ENCODE data around the gene ZCCHC3.

ZCCHC3 gene

GRCh38 chr20:278607-279571 lies 18.5 kb upstream of the ZCCHC3 start:
- DNase-seq (ENCODE audit: low read depth) = no peak

GRCh38 chr20:284172-284571 lies 13.2 kb upstream of the ZCCHC3 start:
- DNase-seq (ENCODE audit: low read depth) = no peak

GRCh38 chr20:286508-286907 lies 10.9 kb upstream of the ZCCHC3 start:
- DNase-seq (ENCODE audit: low read depth) = no peak

GRCh38 chr20:288956-289692 lies 8.2 kb upstream of the ZCCHC3 start:
- no peak for DNase-seq (ENCODE audit: low read depth)

- DNase-seq (ENCODE audit: low read depth) = no peak
Measured at GRCh38 chr20:289693-290083, 7.7 kb upstream of the ZCCHC3 start.

- DNase-seq (ENCODE audit: low read depth) = peak; percentile 74
Measured at GRCh38 chr20:290084-290831, 7.1 kb upstream of the ZCCHC3 start, which contains the start of gene C20orf96. TSS of gene C20orf96 (minus strand) at chr20:290750. CDS start at chr20:290610, 140 bp downstream.

GRCh38 chr20:294602-295001 lies 2.8 kb upstream of the ZCCHC3 start:
- DNase-seq (ENCODE audit: low read depth) = no peak

- DNase-seq (ENCODE audit: low read depth) = no peak
Measured at GRCh38 chr20:295804-296203, 1.6 kb upstream of the ZCCHC3 start.

- DNase-seq (ENCODE audit: low read depth) = peak; percentile 5
Measured at GRCh38 chr20:297925-298775, 780 bp downstream of the ZCCHC3 start.

GRCh38 chr20:298776-299391 lies 1.5 kb downstream of the ZCCHC3 start:
- no peak for DNase-seq (ENCODE audit: low read depth)

GRCh38 chr20:300345-300990 lies 3.1 kb downstream of the ZCCHC3 start:
- DNase-seq (ENCODE audit: low read depth) = no peak

GRCh38 chr20:301886-302848 lies 4.8 kb downstream of the ZCCHC3 start:
- no peak for DNase-seq (ENCODE audit: low read depth)

- DNase-seq (ENCODE audit: low read depth) = no peak
Measured at GRCh38 chr20:305745-306144, 8.4 kb downstream of the ZCCHC3 start.

- DNase-seq (ENCODE audit: low read depth) = no peak
Measured at GRCh38 chr20:308427-309038, 11.2 kb downstream of the ZCCHC3 start.

- DNase-seq (ENCODE audit: low read depth) = no peak
Measured at GRCh38 chr20:309306-309840, 12.0 kb downstream of the ZCCHC3 start.

GRCh38 chr20:309841-310644 lies 12.7 kb downstream of the ZCCHC3 start:
- DNase-seq (ENCODE audit: low read depth) = peak; percentile 55

GRCh38 chr20:310645-311044 lies 13.3 kb downstream of the ZCCHC3 start:
- no peak for DNase-seq (ENCODE audit: low read depth)

All from T follicular helper cell (primary cell).